Neural cell (in vitro differentiated cells): Measurements from ENCODE around the gene OR6Y1. TPM values are rescaled to one million over a fixed set of nuclear protein-coding genes. Genes with fewer than 3 reads are reported as not detected.

ENCODE experiments used
- H2AFZ ChIP-seq: fragments of 200-600, 300-800 bp; sonication (generic), shearing (Covaris generic); 2 replicates; pipeline ENCODE4 v1.6.0; 2014; ENCODE audit warnings: low read depth, mild to moderate bottlenecking, antibody characterized with exemption, low read length, moderate library complexity
- H3F3A ChIP-seq: fragments of 200-600 bp; shearing (Covaris generic); 2 replicates; pipeline ENCODE4 v1.6.1; 2016; ENCODE audit warnings: mild to moderate bottlenecking, moderate library complexity, mixed read lengths, antibody characterized with exemption, low read length; ENCODE audit not compliant: insufficient read depth, poor library complexity, severe bottlenecking
- H3K27ac ChIP-seq: fragments of 200-600, 300-800 bp; sonication (generic), shearing (Covaris generic); 2 replicates; pipeline ENCODE4 v1.5.1; 2014; ENCODE audit warnings: mild to moderate bottlenecking, low read length, moderate library complexity
- H3K27me3 ChIP-seq: fragments of 300-800, 200-600 bp; sonication (generic), shearing (Covaris generic); 2 replicates; pipeline ENCODE4 v1.6.0; 2014; ENCODE audit warnings: mild to moderate bottlenecking, low read depth, low read length, moderate library complexity; ENCODE audit not compliant: insufficient read depth
- H3K36me3 ChIP-seq: fragments of 300-800, 200-600 bp; sonication (generic), shearing (Covaris generic); 2 replicates; pipeline ENCODE4 v1.5.1; 2014; ENCODE audit warnings: mild to moderate bottlenecking, antibody characterized with exemption, low read length, moderate library complexity; ENCODE audit not compliant: insufficient read depth
- H3K4me2 ChIP-seq: fragments of 300-800, 200-600 bp; sonication (generic), shearing (Covaris generic); 2 replicates; pipeline ENCODE4 v1.6.0; 2014; ENCODE audit warnings: mild to moderate bottlenecking, low read length
- H3K4me3 ChIP-seq: fragments of 300-800, 200-600 bp; sonication (generic), shearing (Covaris generic); 2 replicates; pipeline ENCODE4 v1.5.1; 2014; ENCODE audit warnings: mild to moderate bottlenecking, low read length, moderate library complexity
- H3K79me2 ChIP-seq: fragments of 200-600 bp; shearing (Covaris generic); replicated peaks from 2 replicates; pipeline ENCODE4 v1.6.0; 2014; ENCODE audit warnings: mild to moderate bottlenecking, low read length, moderate library complexity; ENCODE audit not compliant: insufficient read depth
- H3K9ac ChIP-seq: fragments of 300-800, 200-600 bp; sonication (generic), shearing (Covaris generic); 2 replicates; pipeline ENCODE4 v1.6.1; 2016; ENCODE audit warnings: mild to moderate bottlenecking, low read length, mixed read lengths
- H3K9me2 ChIP-seq: fragments of 200-600 bp; shearing (Covaris generic); 2 replicates; pipeline ENCODE4 v1.6.1; 2016; ENCODE audit warnings: mild to moderate bottlenecking, low read length, mixed read lengths; ENCODE audit not compliant: insufficient read depth
- H3K9me3 ChIP-seq: fragments of 200-600, 300-800 bp; sonication (generic), shearing (Covaris generic); 2 replicates; pipeline ENCODE4 v1.6.1; 2016; ENCODE audit warnings: mild to moderate bottlenecking, mixed run types, low read length, moderate library complexity, mixed read lengths
- H4K20me1 ChIP-seq: fragments of 200-600 bp; shearing (Covaris generic); 2 replicates; pipeline ENCODE4 v1.6.1; 2016; ENCODE audit warnings: mild to moderate bottlenecking, mixed run types; ENCODE audit not compliant: insufficient read depth
- EP300 ChIP-seq: fragments of 450-650 bp; conservative IDR thresholded peaks from 2 replicates; pipeline ENCODE4 v1.6.1; 2014; ENCODE audit warnings: antibody characterized with exemption, mild to moderate bottlenecking, moderate library complexity; ENCODE audit not compliant: poor library complexity, severe bottlenecking
- EZH2 ChIP-seq: fragments of 200-600, 300-800 bp; shearing (Covaris generic), sonication (generic); IDR thresholded peaks from 2 replicates; pipeline ENCODE4 v1.6.1; 2014; ENCODE audit warnings: antibody characterized with exemption, low read length, borderline replicate concordance, mild to moderate bottlenecking; ENCODE audit not compliant: insufficient read depth, poor library complexity, severe bottlenecking
- MXI1 ChIP-seq: fragments of 450-650 bp; conservative IDR thresholded peaks from 2 replicates; pipeline ENCODE4 v1.6.1; 2014; ENCODE audit warnings: antibody characterized with exemption, mild to moderate bottlenecking; ENCODE audit not compliant: poor library complexity, severe bottlenecking
- POLR2AphosphoS5 ChIP-seq: IDR thresholded peaks from 2 replicates; pipeline ENCODE4 v1.6.1; 2012
- RAD21 ChIP-seq: fragments of 450-650 bp; conservative IDR thresholded peaks from 2 replicates; pipeline ENCODE4 v1.6.1; 2014; ENCODE audit warnings: antibody characterized with exemption, mild to moderate bottlenecking, moderate library complexity
- SMC3 ChIP-seq: fragments of 450-650 bp; conservative IDR thresholded peaks from 2 replicates; pipeline ENCODE4 v1.6.1; 2014; ENCODE audit warnings: antibody characterized with exemption, mild to moderate bottlenecking, moderate library complexity; ENCODE audit not compliant: poor library complexity
- TAF1 ChIP-seq: IDR thresholded peaks from 2 replicates; pipeline ENCODE4 v1.6.1; 2012; ENCODE audit warnings: low read depth
- polyA plus RNA-seq: library from polyadenylated mRNA; depleted of rRNA; stranded (reverse); fragments of >200 nt; gene quantifications from 2 replicates; pipeline ENCODE4 v1.2.3, GENCODE V29; 2014
- TF ChIP-seq, protein P1 (sequence below): fragments of 450-650 bp; IDR thresholded peaks from 2 replicates; pipeline ENCODE4 v1.5.1; 2014; ENCODE audit warnings: antibody characterized with exemption, mild to moderate bottlenecking, moderate library complexity; ENCODE audit not compliant: poor library complexity, severe bottlenecking
- TF ChIP-seq, protein P2 (sequence below): IDR thresholded peaks from 2 replicates; pipeline ENCODE4 v1.6.1; 2012; ENCODE audit warnings: borderline replicate concordance

Gene OR6Y1
- polyA plus RNA-seq, 1 donor from 2014 or later, result not detected

DNA sequence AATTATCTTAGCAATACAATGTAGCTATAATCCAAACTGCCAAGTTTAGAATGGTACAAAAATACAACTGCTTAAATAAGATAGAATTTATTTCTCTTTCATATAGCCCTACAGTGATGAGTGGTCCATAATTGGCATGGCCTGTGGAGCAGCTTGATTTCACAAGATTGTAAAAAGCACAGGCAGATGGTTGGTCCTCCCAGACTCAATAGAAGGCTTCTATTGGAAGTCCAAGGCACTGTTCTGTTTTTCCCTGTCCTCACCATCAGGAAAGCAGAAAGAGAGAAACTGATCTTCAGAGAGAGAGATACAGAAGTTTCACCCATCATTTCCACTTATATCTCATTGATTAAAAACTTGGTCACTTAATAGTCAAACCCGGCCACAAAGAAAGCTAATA lies 18.0 kb upstream of the OR6Y1 start:
- no peaks in the 10 kb centered on the region for H3F3A ChIP-seq
- no peak overlapping the region for H2AFZ ChIP-seq
- no peaks in the 10 kb centered on the region for H3K9me3 ChIP-seq
- no peak overlapping the region for H3K4me3 ChIP-seq
- H3K79me2 ChIP-seq, result no peaks in the 10 kb centered on the region
- no peaks in the 10 kb centered on the region for H3K36me3 ChIP-seq
- TF ChIP-seq, protein P1, sequence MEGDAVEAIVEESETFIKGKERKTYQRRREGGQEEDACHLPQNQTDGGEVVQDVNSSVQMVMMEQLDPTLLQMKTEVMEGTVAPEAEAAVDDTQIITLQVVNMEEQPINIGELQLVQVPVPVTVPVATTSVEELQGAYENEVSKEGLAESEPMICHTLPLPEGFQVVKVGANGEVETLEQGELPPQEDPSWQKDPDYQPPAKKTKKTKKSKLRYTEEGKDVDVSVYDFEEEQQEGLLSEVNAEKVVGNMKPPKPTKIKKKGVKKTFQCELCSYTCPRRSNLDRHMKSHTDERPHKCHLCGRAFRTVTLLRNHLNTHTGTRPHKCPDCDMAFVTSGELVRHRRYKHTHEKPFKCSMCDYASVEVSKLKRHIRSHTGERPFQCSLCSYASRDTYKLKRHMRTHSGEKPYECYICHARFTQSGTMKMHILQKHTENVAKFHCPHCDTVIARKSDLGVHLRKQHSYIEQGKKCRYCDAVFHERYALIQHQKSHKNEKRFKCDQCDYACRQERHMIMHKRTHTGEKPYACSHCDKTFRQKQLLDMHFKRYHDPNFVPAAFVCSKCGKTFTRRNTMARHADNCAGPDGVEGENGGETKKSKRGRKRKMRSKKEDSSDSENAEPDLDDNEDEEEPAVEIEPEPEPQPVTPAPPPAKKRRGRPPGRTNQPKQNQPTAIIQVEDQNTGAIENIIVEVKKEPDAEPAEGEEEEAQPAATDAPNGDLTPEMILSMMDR, result no peak
- TF ChIP-seq EP300 (no peak), RAD21 (no peak), TAF1 (no peak), MXI1 (no peak)
- no peaks in the 10 kb centered on the region for H3K9me2 ChIP-seq
- no peaks in the 10 kb centered on the region for H3K27me3 ChIP-seq
- H3K9ac ChIP-seq, result no peak overlapping the region
- no peak overlapping the region for H3K27ac ChIP-seq
- H4K20me1 ChIP-seq, result no peaks in the 10 kb centered on the region
- no peak overlapping the region for H3K4me2 ChIP-seq

GRCh38 chr1:158570480-158570879 lies 16.3 kb upstream of the OR6Y1 start, which contains the start of gene OR6P1:
Gene OR6P1, minus strand, starts transcription at chr1:158570580. Its CDS starts 6,976 bp downstream, at chr1:158563604.
- Histone ChIP-seq H3K4me3 (no peak within 1 kb of the TSS), H3K27ac (no peak within 1 kb of the TSS), H2AFZ (no peak within 1 kb of the TSS), H4K20me1 (no peaks in the 10 kb centered on the region), H3F3A (no peaks in the 10 kb centered on the region), H3K9me2 (no peaks in the 10 kb centered on the region), H3K9ac (no peak within 1 kb of the TSS), H3K4me2 (no peak within 1 kb of the TSS), H3K36me3 (no peaks in the 10 kb centered on the region), H3K79me2 (no peaks in the 10 kb centered on the region), H3K27me3 (no peaks in the 10 kb centered on the region), H3K9me3 (no peaks in the 10 kb centered on the region)
- TF ChIP-seq EP300, result no peak
- TF ChIP-seq POLR2AphosphoS5, result no peak
- TF ChIP-seq MXI1, result no peak
- TF ChIP-seq EZH2, result no peak
- no peak for TF ChIP-seq RAD21
- TF ChIP-seq TAF1, result no peak
- TF ChIP-seq, protein P1, result no peak
- no peak for TF ChIP-seq SMC3
- TF ChIP-seq, protein P2, sequence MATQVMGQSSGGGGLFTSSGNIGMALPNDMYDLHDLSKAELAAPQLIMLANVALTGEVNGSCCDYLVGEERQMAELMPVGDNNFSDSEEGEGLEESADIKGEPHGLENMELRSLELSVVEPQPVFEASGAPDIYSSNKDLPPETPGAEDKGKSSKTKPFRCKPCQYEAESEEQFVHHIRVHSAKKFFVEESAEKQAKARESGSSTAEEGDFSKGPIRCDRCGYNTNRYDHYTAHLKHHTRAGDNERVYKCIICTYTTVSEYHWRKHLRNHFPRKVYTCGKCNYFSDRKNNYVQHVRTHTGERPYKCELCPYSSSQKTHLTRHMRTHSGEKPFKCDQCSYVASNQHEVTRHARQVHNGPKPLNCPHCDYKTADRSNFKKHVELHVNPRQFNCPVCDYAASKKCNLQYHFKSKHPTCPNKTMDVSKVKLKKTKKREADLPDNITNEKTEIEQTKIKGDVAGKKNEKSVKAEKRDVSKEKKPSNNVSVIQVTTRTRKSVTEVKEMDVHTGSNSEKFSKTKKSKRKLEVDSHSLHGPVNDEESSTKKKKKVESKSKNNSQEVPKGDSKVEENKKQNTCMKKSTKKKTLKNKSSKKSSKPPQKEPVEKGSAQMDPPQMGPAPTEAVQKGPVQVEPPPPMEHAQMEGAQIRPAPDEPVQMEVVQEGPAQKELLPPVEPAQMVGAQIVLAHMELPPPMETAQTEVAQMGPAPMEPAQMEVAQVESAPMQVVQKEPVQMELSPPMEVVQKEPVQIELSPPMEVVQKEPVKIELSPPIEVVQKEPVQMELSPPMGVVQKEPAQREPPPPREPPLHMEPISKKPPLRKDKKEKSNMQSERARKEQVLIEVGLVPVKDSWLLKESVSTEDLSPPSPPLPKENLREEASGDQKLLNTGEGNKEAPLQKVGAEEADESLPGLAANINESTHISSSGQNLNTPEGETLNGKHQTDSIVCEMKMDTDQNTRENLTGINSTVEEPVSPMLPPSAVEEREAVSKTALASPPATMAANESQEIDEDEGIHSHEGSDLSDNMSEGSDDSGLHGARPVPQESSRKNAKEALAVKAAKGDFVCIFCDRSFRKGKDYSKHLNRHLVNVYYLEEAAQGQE, result no peak
